Ishikawa (cell line): Measurements from ENCODE around the gene HIVEP1.

ENCODE experiments used
- CEBPB ChIP-seq: IDR thresholded peaks from 2 replicates; pipeline ENCODE4 v1.6.1; 2012
- CREB1 ChIP-seq: IDR thresholded peaks from 2 replicates; pipeline ENCODE4 v1.6.1; 2012; ENCODE audit warnings: low read depth
- EGR1 ChIP-seq: IDR thresholded peaks from 2 replicates; pipeline ENCODE4 v1.6.1; 2012
- EP300 ChIP-seq: IDR thresholded peaks from 2 replicates; pipeline ENCODE4 v1.6.1; 2012; ENCODE audit warnings: borderline replicate concordance
- FOXM1 ChIP-seq: IDR thresholded peaks from 2 replicates; pipeline ENCODE4 v1.6.1; 2012; ENCODE audit warnings: low read depth, borderline replicate concordance
- NFIC ChIP-seq: IDR thresholded peaks from 2 replicates; pipeline ENCODE4 v1.6.1; 2012
- RAD21 ChIP-seq: IDR thresholded peaks from 2 replicates; pipeline ENCODE4 v1.6.1; 2012; ENCODE audit warnings: low read depth
- REST ChIP-seq: IDR thresholded peaks from 2 replicates; pipeline ENCODE4 v1.6.1; 2012; ENCODE audit warnings: low read depth, mild to moderate bottlenecking
- TAF1 ChIP-seq: IDR thresholded peaks from 2 replicates; pipeline ENCODE4 v1.6.1; 2012; ENCODE audit warnings: low read depth, mild to moderate bottlenecking
- TCF12 ChIP-seq: IDR thresholded peaks from 2 replicates; pipeline ENCODE4 v1.6.1; 2012; ENCODE audit warnings: low read depth
- TEAD4 ChIP-seq: IDR thresholded peaks from 2 replicates; pipeline ENCODE4 v1.6.1; 2012
- YY1 ChIP-seq: IDR thresholded peaks from 2 replicates; pipeline ENCODE4 v1.6.1; 2012; ENCODE audit warnings: low read depth
- ZBTB7A ChIP-seq: IDR thresholded peaks from 2 replicates; pipeline ENCODE4 v1.6.1; 2012; ENCODE audit warnings: low read depth
- TF ChIP-seq, protein P1 (sequence below): IDR thresholded peaks from 2 replicates; pipeline ENCODE4 v1.6.1; 2012
- TF ChIP-seq, protein P2 (sequence below): IDR thresholded peaks from 2 replicates; pipeline ENCODE4 v1.6.1; 2012

The HIVEP1 gene

GRCh38 chr6:12203001-12203400, 190.9 kb downstream of the HIVEP1 start:
- TF ChIP-seq NFIC: no peak
- no peak for TF ChIP-seq CEBPB
- TF ChIP-seq, protein P1, sequence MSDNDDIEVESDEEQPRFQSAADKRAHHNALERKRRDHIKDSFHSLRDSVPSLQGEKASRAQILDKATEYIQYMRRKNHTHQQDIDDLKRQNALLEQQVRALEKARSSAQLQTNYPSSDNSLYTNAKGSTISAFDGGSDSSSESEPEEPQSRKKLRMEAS: no peak
- TF ChIP-seq TEAD4: no peak
- no peak for TF ChIP-seq TCF12
- TF ChIP-seq EP300: no peak
- no peak for TF ChIP-seq REST

DNA sequence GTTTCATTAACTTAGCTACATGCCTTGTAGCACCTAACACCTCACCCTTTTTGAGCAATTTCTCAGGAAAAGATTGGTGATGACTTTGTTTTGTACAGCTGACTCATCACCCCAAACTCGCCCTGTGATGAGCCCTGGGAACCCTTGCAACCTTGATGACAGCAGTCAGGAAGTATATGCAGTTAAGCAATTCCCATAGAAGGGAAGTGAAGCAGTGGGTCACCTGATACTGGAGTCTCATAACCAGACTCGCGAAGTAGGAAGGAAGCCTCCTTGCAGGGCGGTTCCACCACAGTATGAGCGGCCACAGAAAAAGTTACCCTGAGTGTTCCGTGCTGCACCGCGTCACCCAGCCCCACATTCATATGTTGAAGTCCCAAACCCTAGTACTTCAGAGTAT, 196.1 kb downstream of the HIVEP1 start:
- TF ChIP-seq CREB1: no peak
- no peak for TF ChIP-seq TEAD4
- TF ChIP-seq, protein P1: no peak
- no peak for TF ChIP-seq FOXM1
- TF ChIP-seq ZBTB7A: no peak
- no peak for TF ChIP-seq TCF12
- no peak for TF ChIP-seq YY1
- TF ChIP-seq REST: no peak
- TF ChIP-seq NFIC: no peak
- TF ChIP-seq CEBPB: no peak
- no peak for TF ChIP-seq TAF1
- no peak for TF ChIP-seq EP300
- TF ChIP-seq, protein P2, sequence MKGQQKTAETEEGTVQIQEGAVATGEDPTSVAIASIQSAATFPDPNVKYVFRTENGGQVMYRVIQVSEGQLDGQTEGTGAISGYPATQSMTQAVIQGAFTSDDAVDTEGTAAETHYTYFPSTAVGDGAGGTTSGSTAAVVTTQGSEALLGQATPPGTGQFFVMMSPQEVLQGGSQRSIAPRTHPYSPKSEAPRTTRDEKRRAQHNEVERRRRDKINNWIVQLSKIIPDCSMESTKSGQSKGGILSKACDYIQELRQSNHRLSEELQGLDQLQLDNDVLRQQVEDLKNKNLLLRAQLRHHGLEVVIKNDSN: no peak
- TF ChIP-seq EGR1: no peak
- TF ChIP-seq RAD21: no peak

DNA sequence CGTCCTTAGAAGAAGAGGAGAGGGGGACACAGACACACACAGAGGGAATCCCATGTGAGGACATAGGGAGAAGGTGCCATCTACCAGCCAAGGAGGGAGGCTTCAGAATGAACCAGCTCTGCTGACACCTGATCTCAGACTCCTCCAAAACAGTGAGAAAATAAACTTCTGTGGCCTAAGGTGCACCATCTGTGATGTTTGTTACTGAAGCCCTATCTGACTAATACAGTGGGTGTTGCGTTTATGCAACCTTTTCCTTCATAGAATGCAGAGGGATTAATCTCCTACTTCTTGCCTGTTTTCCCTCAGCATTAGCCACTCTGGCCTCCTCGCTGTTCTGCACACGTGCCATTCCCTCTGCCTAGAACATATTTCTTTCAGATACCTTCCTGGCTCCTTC, 196.6 kb downstream of the HIVEP1 start:
- TF ChIP-seq, protein P2: no peak
- TF ChIP-seq YY1: no peak
- no peak for TF ChIP-seq NFIC
- TF ChIP-seq TCF12: no peak
- no peak for TF ChIP-seq EGR1
- TF ChIP-seq ZBTB7A: no peak
- TF ChIP-seq TAF1: no peak
- no peak for TF ChIP-seq EP300
- no peak for TF ChIP-seq RAD21
- TF ChIP-seq TEAD4: no peak
- TF ChIP-seq FOXM1: no peak
- no peak for TF ChIP-seq CEBPB
- TF ChIP-seq, protein P1: no peak
- no peak for TF ChIP-seq REST
